Ascending aorta (tissue), 2 donors: ENCODE measurements around the gene ADGRA1. TPM values are rescaled to one million over a fixed set of nuclear protein-coding genes. Genes with fewer than 3 reads are reported as not detected.

Source experiments
- DNase-seq, 2 donors: peaks; one replicate each; pipeline ENCODE4 v3.0.0-alpha.2; 2019; ENCODE audit warnings: low spot score in 2 of 2
- H3K27ac ChIP-seq, 2 donors: fragments of 200-600 bp; sonication (generic); one replicate each; pipeline ENCODE4 v1.5.1; 2016 to 2017; ENCODE audit warnings: mild to moderate bottlenecking in 1 of 2
- H3K27me3 ChIP-seq: fragments of 200-600 bp; sonication (generic); one replicate; pipeline ENCODE4 v1.5.1; 2017
- H3K36me3 ChIP-seq, 2 donors: fragments of 200-600 bp; sonication (generic); one replicate each; pipeline ENCODE4 v1.5.1; 2016
- H3K4me1 ChIP-seq, 2 donors: fragments of 200-600 bp; sonication (generic); one replicate each; pipeline ENCODE4 v1.5.1; 2016 to 2017; ENCODE audit warnings: mild to moderate bottlenecking in 1 of 2
- H3K4me3 ChIP-seq, 2 donors: fragments of 200-600 bp; sonication (generic); one replicate each; pipeline ENCODE4 v1.5.1; 2016 to 2017; ENCODE audit warnings: mild to moderate bottlenecking in 1 of 2
- H3K9me3 ChIP-seq, 2 donors: fragments of 200-600 bp; sonication (generic); one replicate each; pipeline ENCODE4 v1.5.1; 2016
- intact Hi-C: fragments of 100-400 bp; cut with DNase I; formaldehyde crosslinking; loops from one replicate; pipeline ENCODE4 v1.15.1; 2023
- total RNA-seq: library from RNA; depleted of rRNA; stranded (reverse); fragments of >200 nt; gene quantifications from one replicate; pipeline ENCODE4 v1.1.0, GENCODE V29; 2016
- TF ChIP-seq, protein P1 (sequence below), 3 experiments: fragments of 200-600 bp in 2 of 3; fragments of 450-650 bp in 1 of 3; sonication (generic) in 2 of 3; IDR thresholded peaks; one replicate each; pipeline ENCODE4 v1.5.1; 2016 to 2019; ENCODE audit warnings: antibody characterized with exemption in 3 of 3, mild to moderate bottlenecking in 1 of 3, moderate library complexity in 1 of 3

ADGRA1 gene
- total RNA-seq, 1 donor from 2014 or later: not detected

DNA sequence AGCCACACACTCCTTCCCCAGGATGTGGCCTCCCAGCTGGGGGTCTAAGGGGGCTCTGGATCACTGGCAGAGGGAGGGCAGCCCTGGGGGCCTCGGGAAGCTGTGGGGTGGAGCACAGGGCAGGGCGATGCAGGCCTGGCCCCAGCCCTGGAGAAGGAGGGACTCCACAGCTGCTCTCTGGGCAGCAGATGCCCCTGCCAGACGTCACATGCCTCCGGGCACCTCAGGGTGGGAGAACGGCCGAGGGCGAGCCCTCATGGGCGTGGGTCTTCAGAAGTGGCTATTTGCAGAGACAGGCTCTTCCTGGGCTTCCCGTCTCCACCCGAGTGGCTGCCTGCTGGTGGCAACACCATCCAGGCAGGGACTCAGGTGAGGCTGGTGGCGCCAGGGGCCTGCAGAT is 16.0 kb upstream of the ADGRA1 start:
- Histone ChIP-seq H3K36me3 (no peaks in the 10 kb centered on the region), H3K27me3 (no peaks in the 10 kb centered on the region), H3K9me3 (no peaks in the 10 kb centered on the region), H3K4me1 (no peaks in the 10 kb centered on the region), H3K27ac (no peak overlapping the region), H3K4me3 (no peak overlapping the region)
- intact Hi-C loops: no loop called here
- DNase-seq: no peak
- TF ChIP-seq, protein P1, sequence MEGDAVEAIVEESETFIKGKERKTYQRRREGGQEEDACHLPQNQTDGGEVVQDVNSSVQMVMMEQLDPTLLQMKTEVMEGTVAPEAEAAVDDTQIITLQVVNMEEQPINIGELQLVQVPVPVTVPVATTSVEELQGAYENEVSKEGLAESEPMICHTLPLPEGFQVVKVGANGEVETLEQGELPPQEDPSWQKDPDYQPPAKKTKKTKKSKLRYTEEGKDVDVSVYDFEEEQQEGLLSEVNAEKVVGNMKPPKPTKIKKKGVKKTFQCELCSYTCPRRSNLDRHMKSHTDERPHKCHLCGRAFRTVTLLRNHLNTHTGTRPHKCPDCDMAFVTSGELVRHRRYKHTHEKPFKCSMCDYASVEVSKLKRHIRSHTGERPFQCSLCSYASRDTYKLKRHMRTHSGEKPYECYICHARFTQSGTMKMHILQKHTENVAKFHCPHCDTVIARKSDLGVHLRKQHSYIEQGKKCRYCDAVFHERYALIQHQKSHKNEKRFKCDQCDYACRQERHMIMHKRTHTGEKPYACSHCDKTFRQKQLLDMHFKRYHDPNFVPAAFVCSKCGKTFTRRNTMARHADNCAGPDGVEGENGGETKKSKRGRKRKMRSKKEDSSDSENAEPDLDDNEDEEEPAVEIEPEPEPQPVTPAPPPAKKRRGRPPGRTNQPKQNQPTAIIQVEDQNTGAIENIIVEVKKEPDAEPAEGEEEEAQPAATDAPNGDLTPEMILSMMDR (IDR thresholded peaks at IDR 0.05): no peak

- intact Hi-C loops: no loop called here
- TF ChIP-seq, protein P1 (IDR thresholded peaks at IDR 0.05): no peak
- H3K4me1 ChIP-seq: no peaks in the 10 kb centered on the region
- H3K27ac ChIP-seq: no peak overlapping the region
- H3K36me3 ChIP-seq: no peaks in the 10 kb centered on the region
- no peaks in the 10 kb centered on the region for H3K9me3 ChIP-seq
- no peak for DNase-seq
- no peak overlapping the region for H3K4me3 ChIP-seq
- no peaks in the 10 kb centered on the region for H3K27me3 ChIP-seq
These were observed 15.5 kb upstream of the ADGRA1 start for GRCh38 chr10:133072196-133072595.

DNA sequence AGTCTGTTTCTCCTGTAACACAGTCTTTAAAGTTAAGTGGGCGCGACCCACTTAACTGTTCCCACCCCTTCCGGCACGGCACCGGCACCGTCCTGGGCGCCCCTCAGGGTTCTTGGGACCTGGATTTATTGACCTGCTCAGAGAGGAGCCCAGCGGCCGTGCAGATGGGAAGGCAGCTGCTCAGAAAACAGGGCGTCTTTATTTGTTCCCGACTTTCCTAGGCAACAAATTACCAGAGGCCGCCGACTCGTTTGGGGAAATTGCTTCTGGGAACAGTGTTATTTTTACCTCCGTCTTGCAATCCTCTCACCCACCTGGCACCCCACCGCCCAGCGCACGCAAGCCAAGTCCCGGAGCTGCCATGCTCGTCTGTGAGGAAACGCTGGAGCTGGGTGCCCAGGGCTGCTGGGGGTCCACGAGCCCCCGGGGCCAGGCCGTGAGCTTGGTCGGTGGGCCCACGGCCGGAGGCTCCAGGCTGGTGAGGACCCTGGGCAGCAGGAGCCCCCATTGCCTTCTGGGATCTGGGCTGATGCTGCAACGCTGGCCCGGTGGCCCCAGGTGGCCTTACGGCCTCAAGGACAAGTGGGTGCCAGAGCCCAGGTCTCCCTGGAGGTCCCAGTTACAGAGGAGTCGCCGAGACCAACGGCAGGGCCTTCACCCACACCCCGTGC is 14.9 kb upstream of the ADGRA1 start:
- intact Hi-C loops: no loop called here
- TF ChIP-seq, protein P1 (IDR thresholded peaks at IDR 0.05): no peak
- H3K9me3 ChIP-seq: no peaks in the 10 kb centered on the region
- H3K4me1 ChIP-seq: no peaks in the 10 kb centered on the region
- no peak overlapping the region for H3K4me3 ChIP-seq
- no peaks in the 10 kb centered on the region for H3K36me3 ChIP-seq
- no peak for DNase-seq
- H3K27me3 ChIP-seq: no peaks in the 10 kb centered on the region
- no peak overlapping the region for H3K27ac ChIP-seq

DNA sequence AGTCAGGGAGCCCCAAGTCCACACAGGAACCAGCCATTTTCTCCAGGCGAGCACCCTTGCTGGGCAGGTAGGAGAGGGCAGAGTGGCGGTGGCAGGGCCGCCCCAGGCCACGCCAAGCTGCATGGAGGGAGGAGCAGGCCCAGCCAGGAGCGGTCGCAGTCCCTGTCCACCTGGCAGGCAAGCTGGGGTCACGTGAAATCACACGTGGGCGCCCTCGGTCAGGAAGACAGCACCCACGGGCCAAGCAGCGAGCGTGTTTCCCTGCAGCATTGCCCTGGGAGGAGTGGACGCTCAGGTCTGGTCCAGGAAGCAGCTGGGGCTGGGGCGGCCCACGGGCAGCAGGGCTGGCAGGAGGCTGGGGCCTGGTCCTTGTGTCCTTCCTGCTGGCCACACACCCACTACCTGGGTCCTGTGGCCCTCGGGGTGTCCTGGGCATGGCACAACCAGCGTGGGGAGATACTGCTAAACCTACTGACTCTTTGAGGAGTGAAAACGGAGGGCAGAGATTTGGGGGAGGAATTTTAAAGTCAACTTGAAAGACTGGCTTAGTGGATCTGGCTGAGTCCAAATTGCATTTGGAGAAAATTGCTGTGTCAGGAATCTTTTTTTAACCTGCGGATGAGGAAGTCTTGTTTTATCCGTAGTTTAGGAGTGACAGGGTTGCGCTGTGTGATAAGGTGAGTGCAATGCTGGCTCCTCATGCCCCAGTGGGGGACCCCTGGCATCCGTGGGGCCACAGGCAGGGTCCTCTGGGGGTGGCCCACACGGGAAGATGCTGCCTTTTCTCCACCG is 12.2 kb upstream of the ADGRA1 start:
- H3K9me3 ChIP-seq: no peaks in the 10 kb centered on the region
- H3K36me3 ChIP-seq: no peaks in the 10 kb centered on the region
- no peak for DNase-seq
- H3K4me1 ChIP-seq: no peaks in the 10 kb centered on the region
- intact Hi-C loops: no loop called here
- no peaks in the 10 kb centered on the region for H3K27me3 ChIP-seq
- H3K27ac ChIP-seq: no peak overlapping the region
- TF ChIP-seq, protein P1 (IDR thresholded peaks at IDR 0.05): no peak
- no peak overlapping the region for H3K4me3 ChIP-seq

DNA sequence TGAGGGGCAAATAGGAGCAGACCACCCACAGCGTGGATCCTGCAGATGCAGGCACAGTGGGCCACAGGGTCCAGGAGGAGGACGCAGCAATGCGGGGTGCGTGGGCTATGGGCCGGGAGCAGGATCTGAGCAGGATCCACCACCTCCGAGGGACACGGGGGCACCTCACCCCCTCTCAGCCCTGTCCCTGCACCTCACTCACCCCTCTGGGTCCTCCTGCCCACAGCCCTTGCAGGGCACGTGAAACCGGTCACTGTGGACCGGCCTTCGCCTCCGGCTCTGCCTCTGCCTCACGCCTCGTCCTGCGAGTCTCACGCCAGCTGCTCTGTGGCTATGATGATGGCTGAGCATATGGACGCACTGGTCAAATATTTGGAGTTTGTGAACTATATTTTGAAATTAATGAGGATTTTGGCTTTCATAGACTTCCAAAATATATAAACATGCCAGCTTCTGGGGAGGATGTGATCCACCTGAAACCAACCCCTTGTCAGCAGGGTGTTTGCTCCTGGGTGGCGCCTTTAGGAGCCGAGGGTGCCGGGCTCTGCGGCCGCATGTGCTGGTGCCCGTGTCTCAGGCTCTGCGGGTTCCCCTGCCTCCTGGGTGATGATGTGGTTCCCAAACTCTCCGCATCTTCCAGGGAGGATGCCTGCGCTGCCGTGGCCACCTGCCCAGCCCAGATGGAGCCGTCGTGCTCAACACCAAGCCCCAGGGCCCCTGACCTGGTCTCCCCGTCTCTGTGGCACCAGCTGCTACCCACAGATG is 11.3 kb upstream of the ADGRA1 start:
- Histone ChIP-seq H3K36me3 (no peaks in the 10 kb centered on the region), H3K4me3 (no peak overlapping the region), H3K27me3 (no peaks in the 10 kb centered on the region), H3K4me1 (no peaks in the 10 kb centered on the region), H3K9me3 (no peaks in the 10 kb centered on the region), H3K27ac (no peak overlapping the region)
- intact Hi-C loops: no loop called here
- TF ChIP-seq, protein P1 (IDR thresholded peaks at IDR 0.05): no peak
- no peak for DNase-seq
